Immature natural killer cell (primary cell): ENCODE data around the gene ANKRD55. TPM values are rescaled to one million over a fixed set of nuclear protein-coding genes. Genes with fewer than 3 reads are reported as not detected.

ENCODE experiments used
- DNase-seq, 3 donors: peaks; one replicate each; pipeline ENCODE4 v3.0.0; 2022; ENCODE audit warnings: mixed read lengths in 1 of 3
- H3K27ac Mint-ChIP-seq, 6 donors: one replicate each; pipeline ENCODE4 v1.8.0; 2020; ENCODE audit warnings: mixed read lengths in 6 of 6, mild to moderate bottlenecking in 5 of 6, inconsistent platforms in 4 of 6, moderate library complexity in 3 of 6
- H3K27me3 Mint-ChIP-seq, 3 donors: one replicate each; pipeline ENCODE4 v1.8.0; 2020 to 2021; ENCODE audit warnings: low read depth in 3 of 3, mild to moderate bottlenecking in 3 of 3, mixed read lengths in 3 of 3, moderate library complexity in 3 of 3, inconsistent platforms in 1 of 3
- H3K36me3 Mint-ChIP-seq, 3 donors: one replicate each; pipeline ENCODE4 v1.8.0; 2020; ENCODE audit warnings: mixed read lengths in 3 of 3, inconsistent platforms in 2 of 3, mild to moderate bottlenecking in 2 of 3
- H3K4me1 Mint-ChIP-seq, 2 donors: one replicate each; pipeline ENCODE4 v1.8.0; 2020; ENCODE audit warnings: inconsistent platforms in 2 of 2, mild to moderate bottlenecking in 2 of 2, mixed read lengths in 2 of 2, moderate library complexity in 1 of 2
- H3K4me3 Mint-ChIP-seq, 5 donors: one replicate each; pipeline ENCODE4 v1.8.0; 2020; ENCODE audit warnings: mild to moderate bottlenecking in 5 of 5, mixed read lengths in 5 of 5, inconsistent platforms in 3 of 5, moderate library complexity in 3 of 5
- H3K9me3 Mint-ChIP-seq, 6 donors: one replicate each; pipeline ENCODE4 v1.8.0; 2020; ENCODE audit warnings: mild to moderate bottlenecking in 6 of 6, mixed read lengths in 6 of 6, inconsistent platforms in 4 of 6, moderate library complexity in 3 of 6
- polyA plus RNA-seq, 3 donors: library from polyadenylated mRNA; unstranded; fragments of 300-500 nt; fragmentation: Illumina TruSeq; gene quantifications; one replicate each; pipeline ENCODE4 v1.2.3, GENCODE V29; 2021

ANKRD55 gene
- polyA plus RNA-seq, 3 donors from 2014 or later, result 0.17 TPM; not detected in 2

DNA sequence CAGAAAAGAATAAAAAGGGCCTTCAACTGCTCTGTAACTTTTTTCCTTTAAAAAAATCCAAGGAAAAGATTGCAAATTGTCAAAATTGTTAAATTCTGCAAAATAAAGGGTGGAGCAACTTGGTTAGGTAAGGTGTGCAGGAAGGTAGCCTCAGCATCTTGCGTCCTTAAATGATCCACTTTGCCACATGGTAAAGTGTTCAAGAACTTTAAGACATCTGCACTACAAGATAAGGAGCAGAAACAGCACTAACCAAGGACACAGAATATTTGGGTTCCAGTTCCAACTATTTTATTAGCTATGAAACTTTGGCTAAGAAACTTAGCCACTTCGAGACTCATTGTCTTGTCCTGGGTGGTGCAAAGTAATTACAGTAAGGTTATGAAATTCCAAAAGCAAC is 53.7 kb downstream of the ANKRD55 start:
- DNase-seq, result no peak
- H3K9me3 Mint-ChIP-seq, result peaks cover 0 to 2% (median 0%) of the 10 kb centered on the region in 6 donors
- peaks cover 0 to 3% (median 0%) of the 10 kb centered on the region in 3 donors for H3K27me3 Mint-ChIP-seq
- no peak overlapping the region for H3K4me3 Mint-ChIP-seq
- H3K4me1 Mint-ChIP-seq, result no peaks in the 10 kb centered on the region
- no peak overlapping the region for H3K27ac Mint-ChIP-seq
- H3K36me3 Mint-ChIP-seq, result no peaks in the 10 kb centered on the region

DNA sequence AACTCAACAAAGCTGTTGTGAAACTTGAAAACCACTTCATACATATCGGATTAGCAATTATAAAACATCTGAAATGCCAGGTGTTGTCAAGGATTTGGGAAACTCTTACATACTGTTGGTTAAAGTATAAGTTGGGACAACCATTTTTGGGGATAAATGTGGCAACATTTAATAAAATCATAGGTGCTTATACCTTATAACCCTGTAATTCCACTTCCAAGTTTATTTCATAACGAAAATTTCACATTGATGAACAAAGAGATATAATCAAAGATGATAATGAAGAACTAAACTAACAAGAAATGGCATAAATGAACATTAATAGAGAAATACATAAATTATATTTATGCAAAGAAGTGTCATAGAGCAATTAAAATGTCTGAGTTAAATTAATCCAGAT is 54.3 kb downstream of the ANKRD55 start:
- Mint-ChIP-seq H3K4me3 (no peak overlapping the region), H3K9me3 (peaks cover 0 to 2% (median 0%) of the 10 kb centered on the region in 6 donors), H3K36me3 (no peaks in the 10 kb centered on the region), H3K4me1 (no peaks in the 10 kb centered on the region), H3K27ac (no peak overlapping the region), H3K27me3 (peaks cover 0 to 3% (median 2%) of the 10 kb centered on the region in 3 donors)
- DNase-seq, result no peak

DNA sequence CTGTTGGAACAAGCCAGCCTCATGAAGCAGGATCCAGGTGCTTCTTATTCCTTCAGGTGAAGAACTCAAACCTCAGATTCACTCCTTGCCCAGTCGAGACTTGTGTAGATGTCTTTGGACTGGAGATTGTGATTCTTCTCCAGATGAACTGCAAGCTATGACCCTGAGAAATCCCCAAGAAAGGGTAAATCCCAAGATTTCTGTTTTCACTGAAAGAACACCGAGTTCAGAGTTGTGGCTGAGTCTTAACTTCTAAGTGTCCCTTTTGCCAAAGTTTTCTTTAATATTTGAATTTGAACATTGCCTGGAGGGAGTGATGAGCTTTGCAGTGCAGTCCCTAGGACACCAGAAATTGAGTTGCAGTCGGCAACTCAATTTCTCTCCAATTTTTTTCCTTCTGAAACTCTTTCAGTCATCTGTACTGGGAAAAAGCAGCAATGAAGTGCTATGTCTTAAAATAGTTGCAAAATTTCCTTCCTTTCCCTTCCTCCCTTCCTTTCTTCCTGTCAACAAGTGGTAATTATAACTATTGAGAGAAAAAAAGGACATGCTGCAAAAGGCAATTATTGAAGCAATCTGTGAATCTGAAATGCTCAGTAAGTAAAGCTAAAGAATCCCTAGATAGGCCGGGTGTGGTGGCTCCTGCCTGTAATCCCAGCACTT is 56.1 kb downstream of the ANKRD55 start:
- no peak overlapping the region for H3K4me3 Mint-ChIP-seq
- no peak overlapping the region for H3K27ac Mint-ChIP-seq
- peaks cover 2 to 8% (median 3%) of the 10 kb centered on the region in 3 donors for H3K27me3 Mint-ChIP-seq
- H3K4me1 Mint-ChIP-seq, result no peaks in the 10 kb centered on the region
- no peak for DNase-seq
- H3K36me3 Mint-ChIP-seq, result no peaks in the 10 kb centered on the region
- H3K9me3 Mint-ChIP-seq, result no peaks in the 10 kb centered on the region

DNA sequence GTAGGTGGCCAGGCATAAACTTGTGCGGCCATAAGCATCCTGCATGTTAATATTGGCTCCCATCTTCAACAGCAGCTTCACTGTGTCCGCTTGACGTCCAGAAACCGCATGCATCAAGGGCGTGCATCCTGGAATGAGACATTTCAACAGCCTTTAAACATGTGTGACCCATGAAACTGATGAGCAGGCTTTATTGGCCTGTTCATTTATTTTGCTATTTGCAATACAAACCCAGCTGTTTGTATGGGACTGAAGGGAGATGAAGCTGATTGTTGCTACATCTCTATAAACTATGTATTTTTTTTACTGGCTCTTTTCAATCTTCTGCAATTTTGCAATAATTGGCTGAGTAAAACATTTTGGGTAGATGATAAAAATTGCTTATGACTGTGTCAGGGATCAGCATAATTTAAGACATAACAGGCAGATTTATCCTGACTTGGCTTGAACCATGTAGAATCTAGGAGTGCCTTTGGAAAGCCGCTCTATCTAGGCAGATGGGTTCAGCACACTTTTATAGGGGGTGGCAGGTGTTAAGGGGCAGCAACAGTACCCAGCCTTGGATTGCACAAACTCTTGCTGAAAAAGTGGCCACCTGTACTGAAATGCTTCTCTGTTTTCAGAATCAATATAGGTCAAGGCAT is 56.9 kb downstream of the ANKRD55 start:
- DNase-seq, result no peak
- Mint-ChIP-seq H3K27me3 (peaks cover 2 to 8% (median 3%) of the 10 kb centered on the region in 3 donors), H3K27ac (no peak overlapping the region), H3K9me3 (no peaks in the 10 kb centered on the region), H3K4me1 (no peaks in the 10 kb centered on the region), H3K36me3 (no peaks in the 10 kb centered on the region), H3K4me3 (no peak overlapping the region)

DNA sequence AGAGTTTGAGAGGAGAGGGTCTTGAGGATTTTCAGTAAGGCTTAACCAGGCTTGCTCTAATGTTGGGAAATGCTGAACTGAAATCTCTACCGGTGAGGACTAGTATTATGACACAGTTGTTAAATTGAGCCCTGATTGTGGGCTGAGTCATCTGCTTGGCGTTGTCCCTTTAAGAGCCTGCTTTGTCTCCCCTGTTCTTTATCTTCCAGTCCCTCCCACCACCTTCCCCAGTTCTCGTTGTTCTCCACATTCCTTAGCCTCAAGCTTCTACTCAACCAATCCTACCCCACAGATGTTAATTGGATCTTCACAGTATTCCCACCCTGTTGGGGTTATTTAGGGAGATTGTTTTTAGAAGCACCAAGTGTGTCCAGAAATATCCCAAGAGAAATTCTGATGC is 57.6 kb downstream of the ANKRD55 start:
- H3K36me3 Mint-ChIP-seq, result no peaks in the 10 kb centered on the region
- peaks cover 3 to 8% (median 5%) of the 10 kb centered on the region in 3 donors for H3K27me3 Mint-ChIP-seq
- no peaks in the 10 kb centered on the region for H3K4me1 Mint-ChIP-seq
- H3K9me3 Mint-ChIP-seq, result no peaks in the 10 kb centered on the region
- no peak overlapping the region for H3K4me3 Mint-ChIP-seq
- DNase-seq, result no peak
- H3K27ac Mint-ChIP-seq, result no peak overlapping the region

DNA sequence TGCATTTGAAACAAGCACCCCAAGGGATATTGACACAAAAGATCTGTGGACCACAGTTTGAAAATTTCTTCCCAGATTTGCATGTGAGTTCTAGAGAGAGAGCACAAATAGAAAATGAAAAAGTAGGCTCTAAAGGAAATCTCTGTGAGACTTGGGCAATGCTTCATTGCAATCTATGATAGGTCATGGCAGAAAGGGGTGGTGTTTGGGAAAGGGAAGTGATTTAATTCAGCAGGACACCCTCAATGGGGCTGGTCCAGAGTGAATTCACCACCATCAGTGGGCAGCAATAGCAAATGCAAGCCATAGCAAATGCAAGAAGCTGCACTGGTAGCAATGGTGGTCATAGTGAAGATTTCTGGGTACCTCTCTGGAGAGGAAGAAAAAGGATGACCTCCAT is 58.1 kb downstream of the ANKRD55 start:
- DNase-seq, result no peak
- H3K9me3 Mint-ChIP-seq, result no peaks in the 10 kb centered on the region
- H3K27me3 Mint-ChIP-seq, result peaks cover 4 to 8% (median 5%) of the 10 kb centered on the region in 3 donors
- no peak overlapping the region for H3K4me3 Mint-ChIP-seq
- H3K36me3 Mint-ChIP-seq, result no peaks in the 10 kb centered on the region
- H3K27ac Mint-ChIP-seq, result no peak overlapping the region
- H3K4me1 Mint-ChIP-seq, result no peaks in the 10 kb centered on the region

DNA sequence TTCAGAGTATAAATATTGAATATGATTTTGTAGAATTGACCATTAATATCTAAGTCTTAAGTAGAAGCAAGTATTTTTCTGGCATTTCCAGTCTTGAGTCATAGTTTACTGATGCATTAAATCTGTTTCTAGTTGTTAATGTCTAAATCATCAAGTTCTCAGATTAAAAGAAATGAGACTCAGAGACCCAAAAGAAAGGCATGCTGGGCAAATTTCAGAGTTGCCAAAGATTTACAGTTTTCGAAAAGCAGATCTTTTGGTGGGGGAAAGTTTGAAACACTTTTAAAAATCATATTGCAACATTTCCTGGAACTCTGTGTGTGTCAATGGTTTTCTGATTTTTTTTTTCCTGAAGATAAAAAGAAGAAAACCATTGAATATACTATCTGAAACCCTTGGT is 60.9 kb downstream of the ANKRD55 start:
- no peak overlapping the region for H3K4me3 Mint-ChIP-seq
- H3K27ac Mint-ChIP-seq, result no peak overlapping the region
- H3K9me3 Mint-ChIP-seq, result no peaks in the 10 kb centered on the region
- DNase-seq, result no peak
- H3K4me1 Mint-ChIP-seq, result no peaks in the 10 kb centered on the region
- H3K36me3 Mint-ChIP-seq, result no peaks in the 10 kb centered on the region
- peaks cover 6 to 12% (median 6%) of the 10 kb centered on the region in 3 donors for H3K27me3 Mint-ChIP-seq

DNA sequence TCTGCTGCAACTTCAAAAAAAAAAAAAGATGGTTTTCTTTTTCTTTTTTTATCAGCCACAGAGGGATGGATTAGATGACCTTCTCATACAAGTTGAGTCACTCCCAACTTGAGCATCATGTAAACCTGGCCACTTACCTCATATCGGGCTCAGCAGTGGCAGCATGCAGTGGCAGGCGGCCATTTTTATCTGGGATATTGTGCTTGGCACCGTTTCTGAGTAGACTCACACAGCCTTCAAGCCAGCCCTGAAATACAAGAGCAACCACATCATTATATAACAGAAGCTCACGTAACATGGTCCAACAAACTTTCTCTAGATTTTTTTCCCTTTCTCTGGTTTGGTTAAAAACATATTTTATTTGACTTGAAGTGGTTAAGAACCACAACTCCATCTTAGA is 62.6 kb downstream of the ANKRD55 start:
- H3K4me1 Mint-ChIP-seq, result no peaks in the 10 kb centered on the region
- no peak overlapping the region for H3K4me3 Mint-ChIP-seq
- no peaks in the 10 kb centered on the region for H3K36me3 Mint-ChIP-seq
- no peak for DNase-seq
- H3K27me3 Mint-ChIP-seq, result peaks cover 6 to 12% (median 7%) of the 10 kb centered on the region in 3 donors
- H3K9me3 Mint-ChIP-seq, result no peaks in the 10 kb centered on the region
- H3K27ac Mint-ChIP-seq, result no peak overlapping the region

DNA sequence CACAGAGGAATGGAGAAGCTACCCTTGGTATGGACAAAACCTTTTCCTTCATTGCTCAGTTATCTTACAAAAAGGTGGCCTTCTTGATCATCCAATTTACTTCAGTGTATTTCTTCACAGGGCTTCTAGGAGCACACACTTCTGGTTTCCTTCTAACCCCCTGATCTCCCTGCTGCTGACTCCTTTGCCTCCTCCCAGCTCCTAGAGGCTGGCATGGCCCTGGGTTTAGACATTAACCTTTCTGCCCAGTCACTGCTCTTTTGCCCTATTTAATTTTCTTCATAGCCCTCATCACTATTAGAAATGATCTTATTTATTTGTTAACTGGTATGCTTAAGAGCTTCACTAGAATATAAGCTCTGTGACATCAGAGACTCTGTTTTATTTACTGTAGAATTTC is 63.2 kb downstream of the ANKRD55 start:
- no peak overlapping the region for H3K27ac Mint-ChIP-seq
- DNase-seq, result no peak
- no peaks in the 10 kb centered on the region for H3K9me3 Mint-ChIP-seq
- no peak overlapping the region for H3K4me3 Mint-ChIP-seq
- no peaks in the 10 kb centered on the region for H3K36me3 Mint-ChIP-seq
- peaks cover 6 to 12% (median 7%) of the 10 kb centered on the region in 3 donors for H3K27me3 Mint-ChIP-seq
- no peaks in the 10 kb centered on the region for H3K4me1 Mint-ChIP-seq

DNA sequence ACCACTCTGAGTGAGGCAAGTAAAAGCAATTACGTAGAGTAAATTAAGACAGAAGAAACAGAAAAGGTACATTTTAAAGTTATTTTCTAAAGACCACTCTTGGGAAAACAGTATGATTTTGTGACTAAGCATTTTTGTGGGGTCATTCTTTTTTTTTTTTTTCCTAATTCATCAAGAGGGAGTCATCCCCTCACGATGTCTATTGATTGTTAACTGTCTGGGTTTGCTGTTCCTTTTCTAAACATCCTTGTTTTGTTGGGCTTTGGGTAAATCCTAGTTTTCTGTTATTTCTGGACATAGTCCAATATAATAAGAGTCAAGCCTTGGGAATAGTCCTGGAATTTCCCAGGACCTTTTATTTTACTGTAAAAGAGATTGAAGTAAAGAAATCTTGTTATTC is 63.8 kb downstream of the ANKRD55 start:
- no peaks in the 10 kb centered on the region for H3K9me3 Mint-ChIP-seq
- H3K4me1 Mint-ChIP-seq, result no peaks in the 10 kb centered on the region
- no peak overlapping the region for H3K27ac Mint-ChIP-seq
- H3K36me3 Mint-ChIP-seq, result no peaks in the 10 kb centered on the region
- no peak for DNase-seq
- H3K27me3 Mint-ChIP-seq, result peaks cover 6 to 12% (median 6%) of the 10 kb centered on the region in 3 donors
- H3K4me3 Mint-ChIP-seq, result no peak overlapping the region

DNA sequence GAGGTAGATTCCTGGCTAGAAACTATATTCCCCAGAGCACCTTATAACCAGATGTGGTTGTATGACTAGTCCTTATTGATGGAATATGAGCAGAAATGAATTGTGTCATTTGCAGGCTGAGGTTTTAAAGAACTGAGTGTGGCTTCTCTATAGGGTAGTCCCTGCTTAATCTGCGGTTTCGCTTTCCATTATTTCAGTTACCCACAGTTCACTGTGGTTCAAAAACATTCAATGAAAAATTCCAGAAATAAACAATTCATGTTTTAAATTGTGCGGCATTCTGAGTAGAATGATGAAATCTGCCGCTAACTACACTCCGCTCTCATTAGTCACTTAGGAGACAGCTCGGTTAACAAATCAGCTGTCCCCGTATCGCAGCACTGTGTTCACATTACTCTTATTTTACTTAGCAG is 65.1 kb downstream of the ANKRD55 start:
- Mint-ChIP-seq H3K4me1 (no peaks in the 10 kb centered on the region), H3K9me3 (no peaks in the 10 kb centered on the region), H3K27me3 (peaks cover 4 to 12% (median 5%) of the 10 kb centered on the region in 3 donors), H3K4me3 (no peak overlapping the region), H3K36me3 (no peaks in the 10 kb centered on the region), H3K27ac (no peak overlapping the region)
- no peak for DNase-seq

DNA sequence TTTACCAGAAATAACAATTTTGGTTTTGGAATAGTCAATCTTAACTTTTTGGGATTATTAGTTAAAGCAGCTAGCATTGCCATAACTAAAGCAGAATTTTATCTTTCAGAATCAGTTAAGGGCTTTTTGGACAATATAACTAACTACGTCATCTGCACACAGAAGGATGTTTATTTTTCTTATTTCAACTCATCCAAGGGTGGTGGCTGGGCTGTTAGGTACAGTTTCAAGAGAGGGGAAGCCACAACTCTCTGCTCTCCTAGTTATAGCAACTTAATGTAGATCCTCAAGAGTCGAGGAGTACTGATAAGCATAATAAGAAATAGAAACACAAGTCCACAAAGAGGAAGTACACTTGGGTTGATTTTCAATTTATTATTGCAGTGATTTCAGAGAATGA is 65.6 kb downstream of the ANKRD55 start:
- H3K27ac Mint-ChIP-seq, result no peak overlapping the region
- no peak for DNase-seq
- no peaks in the 10 kb centered on the region for H3K4me1 Mint-ChIP-seq

DNA sequence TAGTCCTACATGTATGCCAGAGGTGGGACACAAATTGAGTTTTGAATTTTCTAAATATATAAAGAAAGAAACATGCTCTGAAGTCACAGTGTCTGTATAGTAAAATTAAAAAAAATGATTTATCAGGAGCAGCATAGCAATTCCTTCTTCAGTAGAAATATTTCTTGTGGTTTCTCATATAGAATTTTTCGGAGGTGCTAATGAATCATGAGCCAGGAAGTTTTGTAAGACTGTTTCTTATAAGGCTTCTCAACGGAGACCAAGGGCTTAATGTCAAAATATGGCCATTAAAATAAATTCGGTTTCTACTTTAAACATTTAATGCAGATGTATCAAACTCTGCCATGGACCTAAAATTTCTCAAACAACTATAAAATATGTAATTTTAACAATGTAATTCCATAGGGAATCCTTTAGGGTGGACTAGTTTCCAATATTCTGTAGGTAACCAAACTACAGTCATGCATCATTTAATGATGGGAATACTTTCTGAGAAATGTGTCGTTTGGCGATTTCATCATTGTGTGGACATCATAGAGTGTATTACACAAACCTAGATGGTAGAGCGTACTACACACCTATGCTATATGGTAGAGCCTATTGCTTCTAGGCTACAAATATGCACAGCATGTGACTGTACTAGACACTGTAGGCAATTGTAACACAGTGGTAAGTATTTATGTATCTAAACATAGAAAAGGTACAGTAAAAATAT is 66.3 kb downstream of the ANKRD55 start:
- DNase-seq, result no peak
- Mint-ChIP-seq H3K27me3 (peaks cover 0 to 9% (median 5%) of the 10 kb centered on the region in 3 donors), H3K9me3 (no peaks in the 10 kb centered on the region), H3K4me3 (no peak overlapping the region), H3K27ac (no peak overlapping the region), H3K4me1 (peaks cover 0 to 2% of the 10 kb centered on the region in 2 donors), H3K36me3 (no peaks in the 10 kb centered on the region)

More for the DNA sequence above, 65.6 kb downstream of the ANKRD55 start:
- no peak overlapping the region for H3K4me3 Mint-ChIP-seq
- H3K9me3 Mint-ChIP-seq, result no peaks in the 10 kb centered on the region
- H3K36me3 Mint-ChIP-seq, result no peaks in the 10 kb centered on the region
- peaks cover 0 to 12% (median 5%) of the 10 kb centered on the region in 3 donors for H3K27me3 Mint-ChIP-seq

DNA sequence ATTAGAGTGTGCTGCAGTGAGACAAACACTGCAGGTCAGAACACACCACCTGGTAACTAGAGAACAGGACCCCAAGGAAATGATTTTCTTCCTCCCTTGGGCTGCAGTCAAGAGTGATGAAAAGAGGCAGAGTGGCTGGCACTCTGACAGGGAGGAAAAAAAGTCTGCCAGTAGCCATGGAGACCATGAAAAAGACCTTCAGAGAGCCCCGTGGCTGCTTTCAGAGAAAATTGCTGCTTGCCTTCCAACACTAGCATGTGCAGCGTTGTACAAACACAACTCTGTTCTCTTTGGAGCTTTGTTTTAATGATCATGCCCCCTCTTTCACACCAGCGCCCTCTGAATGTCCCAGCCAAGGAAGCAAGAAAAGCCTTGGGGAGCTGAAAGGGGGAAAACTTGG is 68.8 kb downstream of the ANKRD55 start:
- Mint-ChIP-seq H3K4me3 (no peak overlapping the region), H3K9me3 (no peaks in the 10 kb centered on the region), H3K27me3 (peaks cover 0 to 7% (median 3%) of the 10 kb centered on the region in 3 donors), H3K36me3 (no peaks in the 10 kb centered on the region), H3K27ac (no peak overlapping the region), H3K4me1 (peaks cover 0 to 9% of the 10 kb centered on the region in 2 donors)
- DNase-seq, result no peak
